HG02884 (cell line): ENCODE data around the gene SCGB1C1.
"Not testable (repeated sequence)": the region's sequence is repeated elsewhere in the genome, so short reads cannot be mapped to it uniquely, and the experiment has no call there.

ENCODE experiments used
- ATAC-seq: cut with Tn5 transposase; IDR thresholded peaks from one replicate; pipeline ENCODE4 v1.9.1; 2021; ENCODE audit warnings: mild to moderate bottlenecking, moderate library complexity; ENCODE audit not compliant: unreplicated experiment

Gene SCGB1C1

GRCh38 chr11:216081-216974 lies 23.4 kb downstream of the SCGB1C1 start:
- ATAC-seq, result no peak

DNA sequence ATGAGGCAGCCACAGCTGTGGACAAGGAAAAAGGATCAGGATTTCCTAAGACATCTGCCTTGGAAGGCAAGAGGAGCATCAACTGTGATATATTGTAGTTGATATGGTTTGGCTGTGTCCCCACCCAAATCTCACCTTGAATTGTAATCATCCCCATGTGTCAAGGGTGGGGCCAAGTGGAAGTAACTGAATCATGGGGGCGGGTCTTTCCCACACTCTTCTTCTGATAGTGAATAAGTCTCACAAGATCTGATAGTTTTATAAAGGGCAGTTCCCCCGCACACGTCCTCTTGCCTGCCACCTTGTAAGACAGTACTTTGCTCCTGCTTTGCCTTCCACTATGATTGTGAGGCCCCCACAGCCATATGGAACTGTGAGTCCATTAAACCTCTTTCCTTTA lies 24.8 kb downstream of the SCGB1C1 start:
- no peak for ATAC-seq

DNA sequence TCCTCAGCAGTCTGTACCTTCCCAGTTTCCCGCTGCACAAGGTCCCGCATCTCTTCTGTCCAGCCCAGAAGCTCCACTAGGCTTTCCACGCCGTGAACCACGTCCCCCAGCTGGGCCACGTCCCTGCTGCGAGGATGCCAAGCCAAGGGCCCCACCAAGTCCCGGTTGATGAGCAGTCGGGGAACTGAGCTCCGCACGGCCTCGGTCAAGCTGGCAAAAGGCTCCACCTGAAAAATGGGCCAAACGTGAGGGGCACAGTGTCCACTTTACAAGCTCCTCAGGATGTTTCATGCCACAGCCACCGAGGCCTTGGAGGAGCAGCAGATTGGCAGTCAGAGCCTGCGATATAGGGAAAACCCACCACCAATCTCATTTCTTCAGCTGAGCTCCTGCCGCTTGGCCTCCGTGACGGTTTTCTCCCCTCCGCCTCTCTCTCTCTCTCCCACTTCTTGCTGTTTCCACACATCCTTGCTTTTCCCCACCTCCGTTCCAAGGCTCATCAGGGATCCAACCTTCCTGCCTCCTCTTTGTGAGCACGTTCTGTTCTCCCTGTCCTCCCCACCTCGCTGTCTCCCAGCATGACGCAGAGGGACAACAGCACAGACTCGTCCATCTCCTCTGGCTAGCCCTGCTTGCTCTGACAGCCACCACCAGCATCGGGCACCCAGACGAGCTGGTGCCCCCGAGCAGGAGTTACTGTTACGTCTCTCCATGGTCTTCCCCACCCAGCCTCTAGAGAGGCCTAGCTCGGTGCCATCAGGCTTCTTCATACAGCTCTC lies 26.1 kb downstream of the SCGB1C1 start:
- ATAC-seq, result no peak

DNA sequence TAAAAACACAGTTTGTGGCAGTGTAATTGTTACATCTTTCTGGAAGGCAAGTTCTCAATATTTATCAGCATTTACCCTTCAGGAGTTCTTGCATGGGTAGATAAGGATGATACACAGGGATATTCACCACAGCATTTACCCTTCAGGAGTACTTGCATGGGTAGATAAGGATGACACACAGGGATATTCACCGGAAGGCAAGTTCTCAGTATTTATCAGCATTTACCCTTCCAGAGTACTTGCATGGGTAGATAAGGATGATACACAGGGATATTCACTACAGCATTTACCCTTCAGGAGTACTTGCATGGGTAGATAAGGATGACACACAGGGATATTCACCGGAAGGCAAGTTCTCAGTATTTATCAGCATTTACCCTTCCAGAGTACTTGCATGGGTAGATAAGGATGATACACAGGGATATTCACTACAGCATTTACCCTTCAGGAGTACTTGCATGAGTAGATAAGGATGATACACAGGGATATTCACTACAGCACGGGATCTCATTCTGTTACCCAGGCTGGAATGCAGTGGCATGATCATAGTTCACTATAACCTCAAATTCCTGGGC lies 27.9 kb downstream of the SCGB1C1 start:
- not testable (repeated sequence) for ATAC-seq

GRCh38 chr11:221539-221938 lies 28.7 kb downstream of the SCGB1C1 start:
- ATAC-seq, result no peak

GRCh38 chr11:221998-222789 lies 29.3 kb downstream of the SCGB1C1 start:
- ATAC-seq, result no peak

DNA sequence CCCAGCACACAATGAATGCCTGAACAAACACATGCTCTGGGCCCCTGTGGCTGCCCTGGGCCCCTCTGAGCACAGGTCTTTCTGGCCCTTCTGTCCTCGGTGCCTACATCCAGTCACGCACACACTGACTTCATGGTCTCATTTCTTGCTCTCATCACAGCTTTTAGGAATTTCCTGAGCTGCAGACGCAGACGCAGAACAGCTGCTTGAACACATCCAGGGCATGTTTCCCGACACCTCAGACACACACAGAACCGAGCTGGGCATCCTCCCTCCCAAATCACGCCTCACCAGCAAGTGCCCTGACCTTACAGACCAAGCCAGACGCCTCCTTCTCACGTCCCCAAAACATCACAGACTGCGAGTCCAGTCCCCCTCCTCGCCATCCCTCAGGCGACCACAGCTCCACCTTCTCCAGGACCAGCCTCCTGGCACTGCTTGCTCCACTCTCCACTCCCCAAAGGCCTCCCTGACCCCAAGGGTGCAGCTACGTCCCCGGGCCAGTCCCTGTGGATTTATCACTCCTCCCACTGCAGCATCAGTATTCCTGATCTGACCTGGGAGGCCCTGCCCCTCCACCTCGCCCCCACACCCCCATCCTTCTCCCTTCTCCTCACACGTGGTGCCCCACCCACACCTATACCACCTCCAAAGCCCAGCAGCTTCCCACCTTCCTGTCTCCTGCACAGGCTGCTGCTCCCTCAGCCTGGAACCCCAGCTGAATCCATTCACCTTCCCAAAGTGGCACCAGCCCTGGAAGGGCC lies 30.3 kb downstream of the SCGB1C1 start:
- ATAC-seq, result no peak

DNA sequence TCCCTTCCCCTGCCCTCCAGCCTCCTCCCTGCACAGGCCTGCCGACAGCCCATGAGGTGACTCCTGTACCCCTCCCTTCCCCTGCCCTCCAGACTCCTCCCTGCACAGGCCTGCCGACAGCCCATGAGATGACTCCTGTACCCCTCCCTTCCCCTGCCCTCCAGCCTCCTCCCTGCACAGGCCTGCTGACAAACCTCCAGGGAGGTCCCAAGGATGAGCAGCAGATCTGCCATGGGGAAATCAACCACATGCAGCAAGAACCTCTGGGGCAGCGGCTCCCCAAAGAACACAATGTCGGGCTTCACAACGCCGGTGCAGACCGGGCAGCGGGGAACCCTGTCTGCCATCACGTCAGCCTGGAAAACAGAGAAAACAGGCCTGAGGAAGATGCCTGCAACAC lies 31.0 kb downstream of the SCGB1C1 start:
- no peak for ATAC-seq

GRCh38 chr11:224424-224823 lies 31.5 kb downstream of the SCGB1C1 start:
- ATAC-seq, result no peak

DNA sequence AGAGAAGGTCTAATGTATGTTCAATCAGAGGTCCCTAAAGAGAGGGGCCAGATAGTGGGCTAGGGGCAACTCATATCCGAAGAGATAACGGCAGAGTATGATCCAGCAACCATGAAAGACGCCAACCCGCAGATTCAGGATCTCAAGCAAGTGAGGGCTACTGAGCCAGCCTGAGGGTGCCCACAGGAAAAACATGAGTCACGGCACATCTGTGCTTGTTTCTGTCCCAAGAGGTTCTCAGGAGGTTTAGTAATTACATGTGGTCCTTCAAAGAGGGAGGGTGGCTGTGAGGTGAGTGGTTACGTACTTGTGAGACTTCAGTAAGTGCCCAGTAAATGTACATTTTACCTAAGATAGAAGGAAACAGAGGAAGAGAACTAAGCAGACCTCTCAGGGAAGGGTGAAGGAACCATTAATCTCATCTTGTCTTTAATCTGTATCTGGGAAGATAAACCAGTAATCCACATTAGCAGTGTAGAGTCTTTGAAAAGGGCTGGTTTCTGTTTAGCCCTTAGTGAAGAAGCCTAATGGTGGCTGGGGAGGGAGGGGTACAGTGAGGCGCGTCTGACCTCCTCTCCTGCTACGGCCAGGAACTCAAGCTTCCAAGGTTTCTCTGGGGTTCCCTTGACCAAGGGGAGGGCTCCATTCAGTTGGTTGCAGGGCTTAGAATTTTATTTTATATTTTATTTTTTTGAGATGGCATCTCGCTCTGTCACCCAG lies 33.0 kb downstream of the SCGB1C1 start:
- ATAC-seq, result no peak

DNA sequence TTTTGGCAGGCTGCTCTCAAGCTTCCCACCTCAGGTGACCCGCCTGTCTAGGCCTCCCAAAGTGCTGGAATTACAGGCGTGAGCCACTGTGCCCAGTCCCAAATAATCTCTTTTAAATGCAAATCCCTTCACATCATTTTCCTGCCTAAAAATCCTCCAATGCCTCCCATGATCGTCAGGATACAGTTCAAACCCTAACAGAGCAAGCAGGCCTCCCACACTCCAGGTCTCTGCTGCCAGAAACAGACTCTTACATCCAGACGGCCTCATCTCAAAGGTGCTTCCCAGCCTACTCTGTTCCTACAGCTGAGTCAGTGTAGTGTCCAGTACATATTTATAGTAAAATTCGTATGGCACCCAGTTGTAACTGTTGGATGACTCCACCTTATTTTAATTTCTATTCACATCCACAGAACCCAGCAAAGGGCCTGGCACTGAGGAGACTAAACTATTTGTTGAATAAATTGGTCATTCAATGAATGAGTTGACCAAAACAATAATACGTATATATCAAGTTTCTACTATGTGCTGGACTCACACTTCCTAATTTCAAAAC lies 35.0 kb downstream of the SCGB1C1 start:
- no peak for ATAC-seq

DNA sequence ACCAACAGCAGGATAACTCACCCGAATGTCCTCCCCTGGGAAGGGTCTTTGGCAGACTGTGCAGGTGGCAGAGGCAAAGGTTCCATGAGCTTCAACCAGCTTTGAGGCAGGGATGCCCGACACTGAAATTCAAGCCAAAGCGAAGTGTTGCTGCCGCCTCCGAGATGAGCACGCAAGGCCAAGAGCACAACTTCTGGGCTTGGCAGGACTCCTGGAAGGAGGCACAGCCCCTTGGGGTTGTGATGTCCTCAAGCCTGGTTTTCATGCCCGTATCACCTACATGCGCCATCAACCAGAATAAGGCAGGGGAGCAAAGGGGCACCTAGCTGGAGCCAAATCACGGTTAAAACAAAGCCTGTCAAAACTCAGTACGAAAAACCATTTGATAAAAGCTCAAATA lies 37.6 kb downstream of the SCGB1C1 start:
- no peak for ATAC-seq

DNA sequence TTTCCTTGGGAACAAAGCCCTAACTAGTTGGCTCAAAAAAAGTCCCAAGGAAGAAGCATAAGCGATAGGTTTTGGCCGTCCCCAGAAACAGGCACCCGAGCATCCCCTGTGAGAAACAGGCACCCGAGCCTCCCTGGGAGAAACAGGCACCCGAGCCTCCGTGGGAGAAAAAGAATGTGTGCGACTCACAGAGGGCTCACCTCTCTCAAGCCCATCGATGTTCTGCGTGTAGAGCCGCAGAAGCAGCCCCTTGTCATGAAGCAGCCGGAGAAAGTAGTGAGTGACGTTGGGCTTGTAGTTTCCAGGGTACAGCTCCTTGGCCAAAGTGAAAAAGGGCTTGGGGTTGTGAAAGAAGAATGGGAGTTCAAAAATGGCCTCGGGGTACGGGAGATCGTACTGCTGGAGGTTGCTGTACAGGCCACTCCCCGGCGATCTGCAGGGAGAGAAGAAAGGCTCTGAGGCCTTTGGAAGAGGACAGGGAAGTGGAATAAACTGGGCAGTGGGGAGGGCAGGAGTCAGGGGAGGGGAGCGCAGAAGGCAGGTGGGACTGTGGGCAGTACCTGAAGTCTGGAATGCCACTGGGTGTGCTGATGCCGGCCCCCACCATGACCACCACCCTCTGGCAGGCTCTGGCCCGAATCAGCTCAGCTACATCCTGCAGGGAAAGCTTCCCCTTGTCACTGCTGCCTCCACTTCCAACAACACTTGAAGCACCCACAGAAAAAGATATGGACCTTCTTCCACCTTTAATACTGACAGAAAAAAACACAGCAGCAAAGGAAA lies 40.1 kb downstream of the SCGB1C1 start:
- ATAC-seq, result no peak

GRCh38 chr11:235180-235579 lies 42.3 kb downstream of the SCGB1C1 start:
- no peak for ATAC-seq

GRCh38 chr11:235609-235996 lies 42.7 kb downstream of the SCGB1C1 start:
- peak; percentile 10 for ATAC-seq

DNA sequence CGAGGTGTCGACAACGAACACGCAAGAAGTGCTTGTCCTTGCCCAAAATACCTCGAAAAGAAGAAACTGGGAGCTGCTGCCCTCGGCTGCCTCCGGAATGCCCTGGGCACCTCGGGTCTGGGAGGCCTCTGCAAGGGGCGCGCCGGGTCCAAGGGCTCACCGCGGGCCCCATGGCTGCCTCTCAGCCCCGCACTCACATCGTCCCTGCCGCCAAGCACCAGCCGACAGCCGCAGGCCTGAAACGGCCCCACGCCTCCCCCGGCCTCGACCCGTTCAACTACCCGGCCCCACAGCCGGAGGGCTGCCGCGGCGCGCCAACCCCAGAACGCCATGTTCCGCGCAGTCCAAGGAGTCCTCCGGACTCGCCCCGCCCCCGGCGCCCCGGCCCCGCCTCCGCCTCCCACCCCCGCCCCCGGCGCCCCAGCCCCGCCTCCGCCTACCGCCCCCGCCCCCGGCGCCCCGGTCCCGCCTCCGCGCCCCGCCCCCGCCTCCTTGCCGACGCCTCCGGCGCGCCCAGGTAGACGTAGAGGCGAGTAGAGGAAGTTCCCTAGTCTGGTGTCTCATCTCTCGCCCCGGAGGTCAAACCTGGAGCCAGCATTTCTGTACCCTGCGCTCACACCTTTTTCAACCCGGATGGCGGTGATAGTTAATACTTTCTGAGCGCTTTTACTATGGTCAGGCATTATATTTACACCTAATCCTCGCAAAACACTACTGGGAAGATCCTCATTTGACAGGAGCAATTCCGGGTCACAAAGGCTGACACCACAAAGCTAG lies 43.3 kb downstream of the SCGB1C1 start, which contains the start of gene SIRT3:
TSS of gene SIRT3 (minus strand) at position 346 of the 777 bp plus-strand sequence. CDS start at position 332, 14 bp downstream.
- peak; percentile 69 for ATAC-seq
